ENCODE data around the gene RTBDN.

The RTBDN gene

GRCh38 chr19:12791345-12792050 lies 42.9 kb downstream of the RTBDN start, which contains the start of gene JUNB:
JUNB (plus strand) TSS chr19:12791486; CDS start chr19:12791772, 286 bp downstream.
- TF ChIP-seq CTCF (IDR thresholded peaks at IDR 0.05; ENCODE audit: insufficient read depth, low read length, missing control alignments), result no peak
- peak within 1 kb of the TSS; percentile 99 for H3K4me3 ChIP-seq (ENCODE audit: low read depth, low read length)
- ChIA-PET POLR2A (interaction anchor here (0.6 to 4.4 kb wide), 34 partner anchors 9 to 941 kb away, joined by 3 to 158 read pairs (median 4); partner anchors contain the start of genes FBXW9, GET3, RAD23A and RNASEH2A), CTCF (interaction anchor here (1.0 to 18.0 kb wide), 5 partner anchors 9 to 57 kb away, joined by 3 to 1565 read pairs (median 7); partner anchors contain the start of genes BEST2, HOOK2, RNASEH2A and TRIR)
- no peak for DNase-seq (ENCODE audit: low read depth, low spot score)

GRCh38 chr19:12790628-12791344 lies 43.6 kb downstream of the RTBDN start:
- DNase-seq (ENCODE audit: low read depth, low spot score), result no peak
- peak overlapping the region; percentile 55 for H3K4me3 ChIP-seq (ENCODE audit: low read depth, low read length)
- ChIA-PET POLR2A (interaction anchor here (0.6 to 4.4 kb wide), 29 partner anchors 8 to 942 kb away, joined by 3 to 158 read pairs (median 4); partner anchors contain the start of genes FBXW9, GET3, RAD23A and RNASEH2A), CTCF (interaction anchor here (1.0 to 18.0 kb wide), 5 partner anchors 9 to 57 kb away, joined by 3 to 1565 read pairs (median 7); partner anchors contain the start of genes BEST2, HOOK2, RNASEH2A and TRIR)
- TF ChIP-seq CTCF (IDR thresholded peaks at IDR 0.05; ENCODE audit: insufficient read depth, low read length, missing control alignments), result no peak

GRCh38 chr19:12789904-12790619 lies 44.3 kb downstream of the RTBDN start:
- no peak for TF ChIP-seq CTCF (IDR thresholded peaks at IDR 0.05; ENCODE audit: insufficient read depth, low read length, missing control alignments)

GRCh38 chr19:12789098-12789903 lies 45.1 kb downstream of the RTBDN start:
- ChIA-PET CTCF (interaction anchor here (1.1 to 4.7 kb wide), 9 partner anchors 7 to 58 kb away, joined by 3 to 58 read pairs (median 11); partner anchors contain the start of genes PRDX2 and THSD8), POLR2A (interaction anchor here (0.5 to 1.4 kb wide), 7 partner anchors 9 to 364 kb away, joined by 3 to 5 read pairs (median 3); partner anchors contain the start of gene FARSA)
- H3K4me3 ChIP-seq (ENCODE audit: low read depth, low read length), result peak overlapping the region; percentile 55
- no peak for TF ChIP-seq CTCF (IDR thresholded peaks at IDR 0.05; ENCODE audit: insufficient read depth, low read length, missing control alignments)
- no peak for DNase-seq (ENCODE audit: low read depth, low spot score)

More at GRCh38 chr19:12789904-12790619, 44.3 kb downstream of the RTBDN start:
- DNase-seq (ENCODE audit: low read depth, low spot score), result no peak
- H3K4me3 ChIP-seq (ENCODE audit: low read depth, low read length), result peak overlapping the region; percentile 55
- POLR2A ChIA-PET, result interaction anchor here (0.6 to 4.4 kb wide), 4 partner anchors 8 to 143 kb away, joined by 3 to 51 read pairs (median 4); partner anchors contain the start of gene FARSA
- CTCF ChIA-PET, result interaction anchor here (1.0 to 18.0 kb wide), 10 partner anchors 12 to 57 kb away, joined by 3 to 1565 read pairs (median 11); partner anchors contain the start of genes BEST2, HOOK2, PRDX2 and RNASEH2A

GRCh38 chr19:12788682-12789097 lies 45.7 kb downstream of the RTBDN start:
- no peak for TF ChIP-seq CTCF (IDR thresholded peaks at IDR 0.05; ENCODE audit: insufficient read depth, low read length, missing control alignments)
- H3K4me3 ChIP-seq (ENCODE audit: low read depth, low read length), result peak overlapping the region; percentile 55
- ChIA-PET POLR2A (interaction anchor here (0.5 to 1.4 kb wide), 6 partner anchors 8 to 364 kb away, joined by 3 to 5 read pairs (median 3); partner anchors contain the start of gene FARSA), CTCF (interaction anchor here (0.9 to 4.7 kb wide), 10 partner anchors 8 to 59 kb away, joined by 3 to 58 read pairs (median 10); partner anchors contain the start of genes PRDX2 and THSD8)
- DNase-seq (ENCODE audit: low read depth, low spot score), result no peak

Measured in AG04449 (cell line).